T-cell (primary cell): ENCODE measurements around the gene ACTL7B. TPM values are rescaled to one million over a fixed set of nuclear protein-coding genes. Genes with fewer than 3 reads are reported as not detected.
"Not testable (repeated sequence)": the region's sequence is repeated elsewhere in the genome, so short reads cannot be mapped to it uniquely, and the experiment has no call there.

ENCODE experiments used
- ATAC-seq, 4 experiments: fragments of 200-7000 bp in 3 of 4; fragments of 150-1000 bp in 1 of 4; cut with Tn5 transposase; replicated peaks in 1 of 4; 1 replicate in 3 of 4; 2 replicates in 1 of 4; pipeline ENCODE4 v1.10.0; 2021; ENCODE audit warnings: moderate library complexity in 3 of 4, mild to moderate bottlenecking in 2 of 4, moderate number of reproducible peaks in 1 of 4
- CTCF ChIA-PET, 2 donors: fragments of 300-600 bp; sonication (Branson Sonifier 250); formaldehyde crosslinking; loops; one replicate each; lab custom pipeline; 2022; ENCODE audit warnings: antibody characterized with exemption in 2 of 2; lab: Charles Lee
- POLR2A ChIA-PET, 2 donors: fragments of 300-600 bp; sonication (Branson Sonifier 250); formaldehyde crosslinking; loops; one replicate each; lab custom pipeline; 2022; ENCODE audit warnings: antibody characterized with exemption in 2 of 2; lab: Charles Lee
- DNase-seq, 35 experiments: peaks; one replicate each; pipeline versions ENCODE4 v3.0.0 to v3.0.0-alpha.2; 2013 to 2023
- H3K27ac ChIP-seq: one replicate; pipeline ENCODE4 v1.5.1; 2013; ENCODE audit warnings: low read length
- H3K27me3 ChIP-seq, 2 experiments: replicated peaks in 1 of 2; 1 replicate in 1 of 2; 2 replicates in 1 of 2; pipeline versions ENCODE4 v1.6.1 to v1.7.0; 2013; ENCODE audit warnings: low read length in 1 of 2, mixed read lengths in 1 of 2; ENCODE audit not compliant: control insufficient read depth in 2 of 2, insufficient read depth in 2 of 2; ENCODE audit errors: extremely low read depth in 1 of 2
- H3K36me3 ChIP-seq, 2 donors: 1 replicate in 1 of 2; 2 replicates in 1 of 2; pipeline versions ENCODE4 v1.6.1 to v1.7.0; 2013; ENCODE audit warnings: low read length in 1 of 2; ENCODE audit not compliant: control insufficient read depth in 2 of 2, insufficient read depth in 1 of 2; ENCODE audit errors: extremely low read depth in 1 of 2
- H3K4me1 ChIP-seq, 2 experiments: 1 replicate in 1 of 2; 2 replicates in 1 of 2; pipeline versions ENCODE4 v1.6.1 to v1.7.0; 2013; ENCODE audit warnings: low read length in 2 of 2, mixed read lengths in 1 of 2; ENCODE audit not compliant: insufficient read depth in 2 of 2, control insufficient read depth in 1 of 2; ENCODE audit errors: extremely low read depth in 1 of 2
- H3K4me3 ChIP-seq, 2 donors: 1 replicate in 1 of 2; 2 replicates in 1 of 2; pipeline versions ENCODE4 v1.5.1 to v1.7.0; 2013; ENCODE audit warnings: mild to moderate bottlenecking in 2 of 2, low read length in 1 of 2, moderate library complexity in 1 of 2; ENCODE audit not compliant: control insufficient read depth in 1 of 2; ENCODE audit errors: extremely low read depth in 1 of 2
- H3K9me3 ChIP-seq: 2 replicates; pipeline ENCODE4 v1.7.0; 2013
- H3K27ac Mint-ChIP-seq, 2 donors: one replicate each; pipeline ENCODE4 v1.8.0; 2020 to 2021; ENCODE audit warnings: mild to moderate bottlenecking in 2 of 2, mixed read lengths in 2 of 2
- H3K27me3 Mint-ChIP-seq, 2 donors: one replicate each; pipeline ENCODE4 v1.8.0; 2021 to 2022; ENCODE audit warnings: mixed read lengths in 2 of 2
- H3K36me3 Mint-ChIP-seq: one replicate; pipeline ENCODE4 v1.8.0; 2021; ENCODE audit warnings: mixed read lengths
- H3K4me1 Mint-ChIP-seq, 3 donors: one replicate each; pipeline ENCODE4 v1.8.0; 2020 to 2022; ENCODE audit warnings: mixed read lengths in 3 of 3, mild to moderate bottlenecking in 1 of 3
- H3K4me3 Mint-ChIP-seq, 3 donors: one replicate each; pipeline ENCODE4 v1.8.0; 2020 to 2022; ENCODE audit warnings: mild to moderate bottlenecking in 3 of 3, mixed read lengths in 3 of 3, moderate library complexity in 3 of 3
- H3K9me3 Mint-ChIP-seq, 3 donors: one replicate each; pipeline ENCODE4 v1.8.0; 2020 to 2022; ENCODE audit warnings: mixed read lengths in 3 of 3
- WGBS: methylation state at CpG from one replicate; pipeline ENCODE4 v1.1.5; 2013; ENCODE audit warnings: missing lambda C conversion rate; ENCODE audit not compliant: insufficient coverage; 5-methylcytosine and 5-hydroxymethylcytosine counted together
- total RNA-seq, 35 experiments: library from RNA in 6 of 35; stranded (reverse) in 6 of 35; fragments of 120-200 nt in 1 of 35; gene quantifications; one replicate each; pipeline versions ENCODE4 v1.2.1 to v1.2.4 and lab custom pipeline; 2013 to 2026

ACTL7B gene
- total RNA-seq, 5 donors from 2014 or later (not counting 1 experiment from before 2014, with no cell fraction given): 0.10 to 0.22 (median 0.19) TPM; not detected in 2

GRCh38 chr9:108851138-108851537, 4.6 kb downstream of the ACTL7B start:
- peaks cover 0 to 7% of the 10 kb centered on the region in 2 experiments for H3K27me3 ChIP-seq
- no peak overlapping the region for H3K27ac ChIP-seq
- POLR2A ChIA-PET: no interaction called here
- WGBS: 81% methylated on average over 2 of the region's 3 CpGs
- peaks cover 0 to 6% of the 10 kb centered on the region in 2 donors for H3K27me3 Mint-ChIP-seq
- no peak for ATAC-seq
- H3K36me3 Mint-ChIP-seq: no peaks in the 10 kb centered on the region
- CTCF ChIA-PET: no interaction called here
- H3K4me3 Mint-ChIP-seq: no peak overlapping the region
- H3K4me3 ChIP-seq: no peak overlapping the region
- no peaks in the 10 kb centered on the region for H3K4me1 ChIP-seq
- H3K36me3 ChIP-seq: no peaks in the 10 kb centered on the region
- DNase-seq: no peak
- H3K4me1 Mint-ChIP-seq: no peaks in the 10 kb centered on the region
- H3K27ac Mint-ChIP-seq: no peak overlapping the region
- H3K9me3 ChIP-seq: no peaks in the 10 kb centered on the region
- H3K9me3 Mint-ChIP-seq: no peaks in the 10 kb centered on the region

- ATAC-seq: no peak
- no peak overlapping the region for H3K27ac Mint-ChIP-seq
- no CpG with 5 or more reads among the region's 3 CpGs for WGBS
These were observed 5.4 kb downstream of the ACTL7B start for GRCh38 chr9:108850293-108850897.

GRCh38 chr9:108848296-108848695, 7.5 kb downstream of the ACTL7B start:
- H3K27me3 ChIP-seq, DNase-seq, H3K4me3 ChIP-seq, H3K27ac Mint-ChIP-seq, H3K27ac ChIP-seq, ATAC-seq, H3K9me3 ChIP-seq, H3K4me1 Mint-ChIP-seq, POLR2A ChIA-PET, H3K4me3 Mint-ChIP-seq, H3K9me3 Mint-ChIP-seq, H3K4me1 ChIP-seq, H3K36me3 Mint-ChIP-seq, CTCF ChIA-PET, H3K36me3 ChIP-seq, H3K27me3 Mint-ChIP-seq: not testable (repeated sequence)
- 87% methylated on average over 6 of the region's 8 CpGs for WGBS

More at GRCh38 chr9:108850293-108850897, 5.4 kb downstream of the ACTL7B start:
- H3K36me3 ChIP-seq: no peaks in the 10 kb centered on the region
- H3K4me3 ChIP-seq: no peak overlapping the region
- Mint-ChIP-seq H3K4me3 (no peak overlapping the region), H3K9me3 (no peaks in the 10 kb centered on the region), H3K36me3 (no peaks in the 10 kb centered on the region), H3K4me1 (no peaks in the 10 kb centered on the region), H3K27me3 (peaks cover 0 to 6% of the 10 kb centered on the region in 2 donors)
- H3K4me1 ChIP-seq: no peaks in the 10 kb centered on the region
- no peak overlapping the region for H3K27ac ChIP-seq
- no peak for DNase-seq
- ChIA-PET POLR2A (no interaction called here), CTCF (no interaction called here)
- no peaks in the 10 kb centered on the region for H3K9me3 ChIP-seq
- H3K27me3 ChIP-seq: peaks cover 0 to 7% of the 10 kb centered on the region in 2 experiments

- no peak overlapping the region for H3K4me3 Mint-ChIP-seq
- peaks cover 10 to 18% (median 14%) of the 10 kb centered on the region in 3 donors for H3K4me1 Mint-ChIP-seq
- peaks cover 0 to 3% of the 10 kb centered on the region in 2 donors for H3K27me3 Mint-ChIP-seq
- H3K9me3 Mint-ChIP-seq: no peaks in the 10 kb centered on the region
- H3K9me3 ChIP-seq: no peaks in the 10 kb centered on the region
- H3K27ac Mint-ChIP-seq: no peak overlapping the region
- peaks cover 0 to 2% of the 10 kb centered on the region in 2 experiments for H3K27me3 ChIP-seq
- H3K36me3 ChIP-seq: no peaks in the 10 kb centered on the region
- WGBS: no CpG with 5 or more reads among the region's 2 CpGs
- H3K4me3 ChIP-seq: no peak overlapping the region
- no peaks in the 10 kb centered on the region for H3K36me3 Mint-ChIP-seq
- ChIA-PET POLR2A (no interaction called here), CTCF (no interaction called here)
- ATAC-seq (no peak), DNase-seq (no peak)
- no peak overlapping the region for H3K27ac ChIP-seq
- no peaks in the 10 kb centered on the region for H3K4me1 ChIP-seq
These were observed 9.8 kb downstream of the ACTL7B start for GRCh38 chr9:108845947-108846346.

- Mint-ChIP-seq H3K4me3 (no peak overlapping the region), H3K27me3 (peaks cover 0 to 3% of the 10 kb centered on the region in 2 donors), H3K9me3 (no peaks in the 10 kb centered on the region), H3K27ac (no peak overlapping the region), H3K36me3 (no peaks in the 10 kb centered on the region), H3K4me1 (peaks cover 10 to 18% (median 14%) of the 10 kb centered on the region in 3 donors)
- Histone ChIP-seq H3K27ac (no peak overlapping the region), H3K4me3 (no peak overlapping the region), H3K9me3 (no peaks in the 10 kb centered on the region), H3K27me3 (peaks cover 0 to 2% of the 10 kb centered on the region in 2 experiments), H3K4me1 (no peaks in the 10 kb centered on the region), H3K36me3 (no peaks in the 10 kb centered on the region)
- 85% methylated on average over 2 of the region's 5 CpGs for WGBS
- DNase-seq (no peak), ATAC-seq (no peak)
- CTCF ChIA-PET: no interaction called here
- POLR2A ChIA-PET: no interaction called here
These were observed 10.3 kb downstream of the ACTL7B start for GRCh38 chr9:108845507-108845906.

GRCh38 chr9:108844856-108845255, 10.9 kb downstream of the ACTL7B start:
- POLR2A ChIA-PET: no interaction called here
- Mint-ChIP-seq H3K36me3 (no peaks in the 10 kb centered on the region), H3K27me3 (no peaks in the 10 kb centered on the region), H3K9me3 (no peaks in the 10 kb centered on the region), H3K4me3 (no peak overlapping the region), H3K4me1 (peaks cover 10 to 18% (median 14%) of the 10 kb centered on the region in 3 donors), H3K27ac (no peak overlapping the region)
- H3K27ac ChIP-seq: no peak overlapping the region
- no peak for DNase-seq
- no CpG with 5 or more reads among the region's 2 CpGs for WGBS
- no peaks in the 10 kb centered on the region for H3K9me3 ChIP-seq
- H3K27me3 ChIP-seq: peaks cover 0 to 2% of the 10 kb centered on the region in 2 experiments
- H3K36me3 ChIP-seq: no peaks in the 10 kb centered on the region
- CTCF ChIA-PET: no interaction called here
- no peaks in the 10 kb centered on the region for H3K4me1 ChIP-seq
- ATAC-seq: no peak
- H3K4me3 ChIP-seq: no peak overlapping the region
